Suprapubic skin (tissue), 4 donors: ENCODE data around the gene LRRC1. TPM values are rescaled to one million over a fixed set of nuclear protein-coding genes. Genes with fewer than 3 reads are reported as not detected.

Experiments used
- DNase-seq, 2 donors: peaks; one replicate each; pipeline ENCODE4 v3.0.0-alpha.2; 2019; ENCODE audit warnings: low spot score in 2 of 2
- H3K27ac ChIP-seq: fragments of 200-600 bp; sonication (generic); one replicate; pipeline ENCODE4 v1.5.1; 2019
- H3K27me3 ChIP-seq: fragments of 200-600 bp; sonication (generic); one replicate; pipeline ENCODE4 v1.5.1; 2019
- H3K36me3 ChIP-seq: fragments of 200-600 bp; sonication (generic); one replicate; pipeline ENCODE4 v1.5.1; 2019
- H3K4me1 ChIP-seq: fragments of 200-600 bp; sonication (generic); one replicate; pipeline ENCODE4 v1.5.1; 2019
- H3K4me3 ChIP-seq: fragments of 200-600 bp; sonication (generic); one replicate; pipeline ENCODE4 v1.5.1; 2019; ENCODE audit warnings: mild to moderate bottlenecking
- H3K9me3 ChIP-seq: fragments of 200-600 bp; sonication (generic); one replicate; pipeline ENCODE4 v1.5.1; 2019
- CTCF ChIP-seq, 2 donors: fragments of 200-600 bp in 1 of 2; fragments of 450-650 bp in 1 of 2; sonication (generic) in 1 of 2; IDR thresholded peaks; one replicate each; pipeline ENCODE4 v1.5.1; 2016 to 2019; ENCODE audit warnings: antibody characterized with exemption in 2 of 2, mild to moderate bottlenecking in 1 of 2, moderate library complexity in 1 of 2
- EP300 ChIP-seq: sonication (generic); formaldehyde crosslinking; IDR thresholded peaks from one replicate; pipeline ENCODE4 v1.6.1; 2017; ENCODE audit warnings: antibody characterized with exemption
- POLR2A ChIP-seq, 2 donors: fragments of 450-650 bp; IDR thresholded peaks; one replicate each; pipeline ENCODE4 v1.6.1; 2017; ENCODE audit warnings: antibody characterized with exemption in 2 of 2, mild to moderate bottlenecking in 2 of 2, moderate library complexity in 2 of 2
- POLR2AphosphoS5 ChIP-seq, 3 donors: sonication (generic); formaldehyde crosslinking; IDR thresholded peaks; one replicate each; pipeline ENCODE4 v1.6.1; 2017; ENCODE audit warnings: antibody characterized with exemption in 3 of 3
- WGBS: methylation state at CpG from one replicate; pipeline ENCODE4 v1.1.5; 2018; 5-methylcytosine and 5-hydroxymethylcytosine counted together
- total RNA-seq, 4 donors: library from RNA; depleted of rRNA; stranded (reverse); fragments of >200 nt; gene quantifications; one replicate each; pipeline ENCODE4 v1.1.0, GENCODE V29; 2016

The LRRC1 gene
- total RNA-seq, 4 donors from 2014 or later = 34.6 to 80.9 (median 42.4) TPM

DNA sequence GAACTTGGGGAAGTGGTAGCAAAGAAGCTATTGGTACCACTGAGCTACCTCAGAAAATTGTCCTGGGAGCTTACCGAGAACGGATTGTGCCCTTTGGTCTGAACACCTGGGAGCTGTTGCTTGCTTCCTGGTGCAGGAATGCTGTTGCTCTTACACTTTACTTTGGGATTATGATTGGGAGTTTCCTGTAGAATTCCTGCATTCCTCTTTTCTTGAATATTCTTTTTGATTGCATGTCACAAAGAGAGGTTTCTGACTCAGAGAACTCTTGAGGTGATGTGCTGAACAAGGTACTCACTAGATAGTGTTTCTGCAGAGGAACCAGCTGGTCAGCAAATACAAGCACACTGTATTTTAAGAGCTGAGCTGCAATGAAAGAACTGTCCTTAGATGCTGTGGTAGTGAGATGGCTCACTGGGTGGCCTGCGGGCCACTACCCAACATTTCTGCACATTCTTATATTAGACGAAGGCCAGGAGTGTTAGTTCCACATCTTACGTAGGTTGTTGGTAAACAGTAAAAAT lies 35.0 kb downstream of the LRRC1 start:
- H3K4me3 ChIP-seq = no peak overlapping the region
- H3K9me3 ChIP-seq = no peaks in the 10 kb centered on the region
- H3K36me3 ChIP-seq = no peaks in the 10 kb centered on the region
- H3K27ac ChIP-seq = no peak overlapping the region
- DNase-seq = no peak
- WGBS = 73% methylated on average over 5 of the region's 5 CpGs
- H3K27me3 ChIP-seq = no peaks in the 10 kb centered on the region
- TF ChIP-seq POLR2A (IDR thresholded peaks at IDR 0.05) (no peak), CTCF (IDR thresholded peaks at IDR 0.05) (no peak), EP300 (no peak), POLR2AphosphoS5 (IDR thresholded peaks at IDR 0.05) (no peak)
- peaks cover 49% of the 10 kb centered on the region for H3K4me1 ChIP-seq

DNA sequence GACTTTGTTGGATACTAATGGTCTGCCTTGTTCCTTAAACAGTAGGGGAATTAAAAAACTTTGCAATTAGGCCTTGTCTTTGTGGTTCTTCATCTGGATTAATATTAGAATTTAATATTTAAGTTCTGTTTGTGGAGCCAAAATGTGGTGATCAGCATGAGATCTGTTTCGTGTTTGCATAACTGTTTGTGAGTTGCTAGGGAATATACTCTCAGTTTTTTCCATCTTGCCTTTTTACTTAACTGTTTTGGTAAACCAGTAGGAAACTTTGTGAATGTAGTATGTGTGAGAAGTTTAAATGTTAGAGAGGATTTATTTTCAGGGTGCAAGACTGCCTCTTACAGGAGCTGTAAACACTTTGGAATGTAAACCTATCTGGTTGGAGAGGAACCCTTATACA lies 35.6 kb downstream of the LRRC1 start:
- H3K27me3 ChIP-seq = no peaks in the 10 kb centered on the region
- H3K4me1 ChIP-seq = peaks cover 49% of the 10 kb centered on the region
- H3K4me3 ChIP-seq = no peak overlapping the region
- TF ChIP-seq POLR2AphosphoS5 (IDR thresholded peaks at IDR 0.05) (no peak), POLR2A (IDR thresholded peaks at IDR 0.05) (no peak), EP300 (no peak), CTCF (IDR thresholded peaks at IDR 0.05) (no peak)
- no peak for DNase-seq
- no peaks in the 10 kb centered on the region for H3K36me3 ChIP-seq
- H3K9me3 ChIP-seq = no peaks in the 10 kb centered on the region
- H3K27ac ChIP-seq = no peak overlapping the region
- WGBS = 27% methylated on average over 1 of the region's 1 CpG

DNA sequence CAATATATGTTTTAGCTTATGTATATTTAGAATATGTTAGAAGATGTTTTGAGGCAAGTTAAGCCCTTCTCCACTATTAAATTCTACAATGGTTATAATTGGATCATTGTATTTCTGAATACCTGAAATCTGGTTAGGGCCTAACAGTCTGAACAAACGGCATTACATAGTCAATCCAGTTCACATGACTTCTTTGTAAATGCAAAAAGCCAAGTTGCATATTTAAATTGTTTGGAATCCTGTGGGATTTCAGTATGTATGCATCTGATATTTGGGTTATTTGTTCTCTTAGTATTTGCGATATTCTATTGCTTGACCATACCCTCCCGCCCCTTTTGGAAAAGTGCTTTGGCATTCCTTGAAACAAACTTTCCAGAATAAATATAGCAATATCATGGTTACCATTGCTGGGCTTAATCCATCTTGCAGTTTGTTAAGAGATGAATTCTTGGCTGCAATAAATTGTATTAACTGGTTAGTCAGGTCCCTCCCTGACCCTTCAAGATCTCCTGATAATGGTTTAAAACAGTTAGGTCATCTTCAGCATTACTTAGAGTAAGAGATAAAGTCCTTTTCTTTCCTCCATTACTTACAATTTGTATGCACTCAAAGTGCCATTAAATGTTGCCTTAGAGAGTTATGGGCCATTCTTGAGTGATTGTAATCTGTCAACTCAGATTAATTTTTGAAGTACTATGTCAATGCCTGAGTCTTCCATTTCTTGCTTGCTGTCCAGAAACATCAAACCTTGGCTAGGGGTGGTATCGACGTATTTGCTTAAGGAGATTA lies 36.5 kb downstream of the LRRC1 start:
- 90% methylated on average over 5 of the region's 5 CpGs for WGBS
- H3K27ac ChIP-seq = no peak overlapping the region
- DNase-seq = no peak
- no peaks in the 10 kb centered on the region for H3K27me3 ChIP-seq
- H3K36me3 ChIP-seq = no peaks in the 10 kb centered on the region
- no peak overlapping the region for H3K4me3 ChIP-seq
- H3K4me1 ChIP-seq = peaks cover 47% of the 10 kb centered on the region
- TF ChIP-seq CTCF (IDR thresholded peaks at IDR 0.05) (no peak), POLR2AphosphoS5 (IDR thresholded peaks at IDR 0.05) (no peak), EP300 (no peak), POLR2A (IDR thresholded peaks at IDR 0.05) (no peak)
- H3K9me3 ChIP-seq = no peaks in the 10 kb centered on the region

DNA sequence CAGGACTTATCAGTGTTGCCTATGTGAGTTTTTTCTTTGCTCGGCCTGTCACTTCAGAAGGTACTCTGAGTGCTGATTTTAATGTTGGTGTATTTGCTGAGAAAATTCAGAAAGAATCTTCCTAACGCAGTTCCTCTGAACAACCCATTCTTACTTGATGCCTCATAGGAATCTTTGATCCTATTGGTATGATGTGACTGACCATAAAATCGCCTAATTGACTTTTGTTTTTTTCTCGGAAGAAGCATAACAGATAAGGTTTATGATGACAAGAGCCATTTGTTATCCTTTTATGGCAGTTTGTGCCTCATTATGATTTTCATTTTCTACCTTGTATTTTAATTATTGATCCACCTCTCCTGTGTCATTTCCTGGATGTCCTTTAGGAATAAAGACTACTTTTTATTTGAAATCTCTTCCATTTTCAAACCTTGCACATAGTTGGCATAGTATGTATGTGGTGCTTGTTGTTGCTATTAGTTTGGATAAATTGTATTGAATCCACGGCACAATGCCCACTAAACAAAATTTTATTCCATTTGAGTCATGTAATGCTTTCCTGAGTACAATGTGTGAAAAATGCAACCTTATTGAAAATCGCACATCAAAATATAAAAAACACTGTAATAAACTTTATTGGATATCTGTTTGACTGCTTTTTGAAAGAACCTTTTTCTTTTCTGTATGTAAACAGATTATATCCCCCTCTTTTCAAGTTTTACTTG lies 37.3 kb downstream of the LRRC1 start:
- H3K27ac ChIP-seq = no peak overlapping the region
- no peaks in the 10 kb centered on the region for H3K36me3 ChIP-seq
- no peak overlapping the region for H3K4me3 ChIP-seq
- no peaks in the 10 kb centered on the region for H3K9me3 ChIP-seq
- TF ChIP-seq POLR2AphosphoS5 (IDR thresholded peaks at IDR 0.05) (no peak), CTCF (IDR thresholded peaks at IDR 0.05) (no peak), POLR2A (IDR thresholded peaks at IDR 0.05) (no peak), EP300 (no peak)
- WGBS = 90% methylated on average over 6 of the region's 6 CpGs
- no peak for DNase-seq
- no peaks in the 10 kb centered on the region for H3K27me3 ChIP-seq
- peaks cover 40% of the 10 kb centered on the region for H3K4me1 ChIP-seq

GRCh38 chr6:53833155-53833554 lies 38.4 kb downstream of the LRRC1 start:
- Histone ChIP-seq H3K9me3 (no peaks in the 10 kb centered on the region), H3K27ac (no peak overlapping the region), H3K36me3 (no peaks in the 10 kb centered on the region), H3K27me3 (no peaks in the 10 kb centered on the region), H3K4me3 (no peak overlapping the region), H3K4me1 (peaks cover 37% of the 10 kb centered on the region)
- TF ChIP-seq CTCF (IDR thresholded peaks at IDR 0.05) = no peak
- no peak for TF ChIP-seq EP300
- no peak for TF ChIP-seq POLR2AphosphoS5 (IDR thresholded peaks at IDR 0.05)
- TF ChIP-seq POLR2A (IDR thresholded peaks at IDR 0.05) = no peak
- no peak for DNase-seq
